ENCODE results near the gene TMCO5A. TPM values are rescaled to one million over a fixed set of nuclear protein-coding genes. Genes with fewer than 3 reads are reported as not detected.

TMCO5A gene
- total RNA-seq, 1 donor = not detected

GRCh38 chr15:37900326-37901221 lies 33.9 kb upstream of the TMCO5A start:
- TF ChIP-seq CTCF (IDR thresholded peaks at IDR 0.05; ENCODE audit: insufficient read depth, low read depth, low read length) = no peak
- H3K4me3 ChIP-seq (ENCODE audit: low read depth, low read length) = no peak overlapping the region
- DNase-seq (ENCODE audit: low read depth) = peak; percentile 84

- no peak for DNase-seq (ENCODE audit: low read depth)
- no peak for TF ChIP-seq CTCF (IDR thresholded peaks at IDR 0.05; ENCODE audit: insufficient read depth, low read depth, low read length)
- no peak overlapping the region for H3K4me3 ChIP-seq (ENCODE audit: low read depth, low read length)
Measured at GRCh38 chr15:37902126-37902525, 32.3 kb upstream of the TMCO5A start.

- no peak for DNase-seq (ENCODE audit: low read depth)
Measured at GRCh38 chr15:37903919-37904625, 30.4 kb upstream of the TMCO5A start.

GRCh38 chr15:37907136-37907535 lies 27.3 kb upstream of the TMCO5A start:
- no peak for TF ChIP-seq CTCF (IDR thresholded peaks at IDR 0.05; ENCODE audit: insufficient read depth, low read depth, low read length)
- peak; percentile 37 for DNase-seq (ENCODE audit: low read depth)
- H3K4me3 ChIP-seq (ENCODE audit: low read depth, low read length) = no peak overlapping the region

More at GRCh38 chr15:37903919-37904625, 30.4 kb upstream of the TMCO5A start:
- H3K4me3 ChIP-seq (ENCODE audit: low read depth, low read length) = no peak overlapping the region
- no peak for TF ChIP-seq CTCF (IDR thresholded peaks at IDR 0.05; ENCODE audit: insufficient read depth, low read depth, low read length)

GRCh38 chr15:37921527-37922385 lies 12.7 kb upstream of the TMCO5A start:
- TF ChIP-seq CTCF (IDR thresholded peaks at IDR 0.05; ENCODE audit: insufficient read depth, low read depth, low read length) = no peak
- no peak overlapping the region for H3K4me3 ChIP-seq (ENCODE audit: low read depth, low read length)
- no peak for DNase-seq (ENCODE audit: low read depth)

- no peak for DNase-seq (ENCODE audit: low read depth)
- H3K4me3 ChIP-seq (ENCODE audit: low read depth, low read length) = no peak overlapping the region
- no peak for TF ChIP-seq CTCF (IDR thresholded peaks at IDR 0.05; ENCODE audit: insufficient read depth, low read depth, low read length)
Measured at GRCh38 chr15:37926136-37926535, 8.3 kb upstream of the TMCO5A start.

All from fibroblast of villous mesenchyme (primary cell).